ENCODE data around the gene MITF. TPM values are rescaled to one million over a fixed set of nuclear protein-coding genes. Genes with fewer than 3 reads are reported as not detected.

Gene MITF
- total RNA-seq, 4 donors from 2014 or later, result 71.1 to 139 (median 109) TPM

DNA sequence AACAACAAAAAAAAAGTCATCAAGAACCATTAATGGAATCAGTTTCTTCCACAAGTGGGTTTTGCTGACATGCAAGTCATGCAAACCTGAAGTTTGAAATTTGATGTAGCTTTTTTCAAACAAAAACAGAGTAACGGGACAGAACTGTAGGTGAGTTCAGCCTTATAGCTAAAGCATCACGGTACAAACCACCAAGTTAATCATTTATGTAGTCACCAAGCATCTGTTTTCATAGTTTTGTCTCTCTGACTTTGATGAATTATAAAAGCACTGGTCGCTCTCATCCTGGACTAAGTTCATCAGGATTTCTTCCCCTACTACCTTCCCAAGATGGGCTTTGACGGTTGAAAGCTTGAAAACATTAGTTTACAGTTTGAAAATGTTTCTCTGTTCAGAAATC lies 143.3 kb downstream of the MITF start:
- TF ChIP-seq, protein P1, sequence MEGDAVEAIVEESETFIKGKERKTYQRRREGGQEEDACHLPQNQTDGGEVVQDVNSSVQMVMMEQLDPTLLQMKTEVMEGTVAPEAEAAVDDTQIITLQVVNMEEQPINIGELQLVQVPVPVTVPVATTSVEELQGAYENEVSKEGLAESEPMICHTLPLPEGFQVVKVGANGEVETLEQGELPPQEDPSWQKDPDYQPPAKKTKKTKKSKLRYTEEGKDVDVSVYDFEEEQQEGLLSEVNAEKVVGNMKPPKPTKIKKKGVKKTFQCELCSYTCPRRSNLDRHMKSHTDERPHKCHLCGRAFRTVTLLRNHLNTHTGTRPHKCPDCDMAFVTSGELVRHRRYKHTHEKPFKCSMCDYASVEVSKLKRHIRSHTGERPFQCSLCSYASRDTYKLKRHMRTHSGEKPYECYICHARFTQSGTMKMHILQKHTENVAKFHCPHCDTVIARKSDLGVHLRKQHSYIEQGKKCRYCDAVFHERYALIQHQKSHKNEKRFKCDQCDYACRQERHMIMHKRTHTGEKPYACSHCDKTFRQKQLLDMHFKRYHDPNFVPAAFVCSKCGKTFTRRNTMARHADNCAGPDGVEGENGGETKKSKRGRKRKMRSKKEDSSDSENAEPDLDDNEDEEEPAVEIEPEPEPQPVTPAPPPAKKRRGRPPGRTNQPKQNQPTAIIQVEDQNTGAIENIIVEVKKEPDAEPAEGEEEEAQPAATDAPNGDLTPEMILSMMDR (IDR thresholded peaks at IDR 0.05 in 4 of 5, conservative IDR thresholded peaks at IDR 0.05 in 1 of 5), result no peak
- no peak for TF ChIP-seq POLR2A (IDR thresholded peaks at IDR 0.05)
- in situ Hi-C loops (cut with MboI; ENCODE audit: low sequenced_read_pairs in 4 of 4) (no loop called here), intact Hi-C loops (cut with DNase I; ENCODE audit: low total_unique reads) (no loop called here)
- DNase-seq (no peak), ATAC-seq (no peak)
- no peak overlapping the region for H3K27ac ChIP-seq
- no peak overlapping the region for H3K4me3 ChIP-seq
- no peaks in the 10 kb centered on the region for H3K9me3 ChIP-seq
- H3K36me3 ChIP-seq, result no peaks in the 10 kb centered on the region
- H3K4me1 ChIP-seq, result peaks cover 16 to 24% of the 10 kb centered on the region in 2 donors
- no peaks in the 10 kb centered on the region for H3K27me3 ChIP-seq

DNA sequence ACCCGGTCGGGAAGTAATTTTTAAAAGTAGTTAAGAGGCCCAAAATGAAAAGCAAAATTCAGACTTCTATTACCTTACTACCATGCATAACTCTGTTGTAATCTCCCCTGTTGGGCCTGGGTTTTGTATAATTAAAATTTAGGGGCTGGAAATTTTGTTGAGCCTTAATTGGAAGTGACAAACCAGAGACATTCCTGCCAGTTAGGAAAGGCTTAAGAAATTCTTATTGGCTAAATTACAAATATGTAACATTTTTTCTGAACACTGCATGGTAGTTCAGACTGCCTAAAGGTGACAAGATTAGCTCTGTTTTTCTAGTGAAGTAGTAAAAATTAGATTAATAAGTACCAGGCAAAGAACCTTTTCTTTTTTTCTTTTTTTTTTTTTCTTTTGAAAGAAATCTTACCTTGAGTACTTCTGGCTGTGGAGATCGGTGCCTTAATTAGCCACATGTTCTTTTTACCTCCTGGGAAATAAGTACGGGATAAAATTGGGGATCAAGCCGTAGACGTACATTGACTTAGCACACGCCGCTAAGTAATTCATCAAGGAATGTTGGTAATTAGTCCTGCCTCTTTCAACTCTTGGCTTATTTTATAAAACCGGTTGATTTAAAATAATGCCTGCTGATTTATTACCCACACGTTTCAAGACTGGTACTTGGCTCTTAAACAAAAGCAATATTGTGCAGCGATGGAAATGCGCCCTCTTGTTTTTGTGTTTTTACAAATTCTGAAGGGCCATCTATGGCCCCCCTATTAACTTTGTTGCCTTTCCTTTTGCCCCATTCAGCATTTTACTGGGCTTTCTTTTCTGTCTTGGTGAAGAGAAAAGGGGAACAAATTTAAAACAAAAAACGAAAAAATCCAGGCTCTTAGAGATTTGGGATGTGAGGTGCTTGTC lies 149.0 kb downstream of the MITF start:
- TF ChIP-seq, protein P1 (IDR thresholded peaks at IDR 0.05 in 4 of 5, conservative IDR thresholded peaks at IDR 0.05 in 1 of 5), result no peak
- no peak for TF ChIP-seq POLR2A (IDR thresholded peaks at IDR 0.05)
- peaks cover 20 to 24% of the 10 kb centered on the region in 2 donors for H3K4me1 ChIP-seq
- H3K9me3 ChIP-seq, result no peaks in the 10 kb centered on the region
- H3K27me3 ChIP-seq, result no peaks in the 10 kb centered on the region
- ATAC-seq (no peak), DNase-seq (no peak)
- intact Hi-C loops (cut with DNase I; ENCODE audit: low total_unique reads), result no loop called here
- H3K27ac ChIP-seq, result no peak overlapping the region
- no peaks in the 10 kb centered on the region for H3K36me3 ChIP-seq
- no peak overlapping the region for H3K4me3 ChIP-seq
- in situ Hi-C loops (cut with MboI; ENCODE audit: low sequenced_read_pairs in 4 of 4), result no loop called here

DNA sequence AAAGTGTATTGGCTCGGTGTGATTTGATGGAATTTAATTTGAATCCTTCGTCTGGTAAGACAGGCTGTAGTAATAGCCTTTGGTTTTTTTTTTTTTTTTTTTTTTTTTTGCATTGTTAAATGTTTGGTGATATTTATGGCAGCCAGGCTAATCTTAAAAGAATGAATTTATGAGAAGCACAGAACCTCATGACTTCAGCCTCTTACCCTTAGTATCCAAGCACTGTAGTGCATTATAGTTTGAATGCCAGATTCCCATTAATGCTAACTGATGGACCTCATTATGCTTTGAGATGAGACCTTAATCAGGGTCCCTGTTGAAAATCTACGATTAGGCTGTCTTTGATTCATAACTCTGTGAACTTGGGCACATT lies 149.7 kb downstream of the MITF start:
- H3K27ac ChIP-seq, result no peak overlapping the region
- TF ChIP-seq, protein P1 (IDR thresholded peaks at IDR 0.05 in 4 of 5, conservative IDR thresholded peaks at IDR 0.05 in 1 of 5), result no peak
- no peak for TF ChIP-seq POLR2A (IDR thresholded peaks at IDR 0.05)

DNA sequence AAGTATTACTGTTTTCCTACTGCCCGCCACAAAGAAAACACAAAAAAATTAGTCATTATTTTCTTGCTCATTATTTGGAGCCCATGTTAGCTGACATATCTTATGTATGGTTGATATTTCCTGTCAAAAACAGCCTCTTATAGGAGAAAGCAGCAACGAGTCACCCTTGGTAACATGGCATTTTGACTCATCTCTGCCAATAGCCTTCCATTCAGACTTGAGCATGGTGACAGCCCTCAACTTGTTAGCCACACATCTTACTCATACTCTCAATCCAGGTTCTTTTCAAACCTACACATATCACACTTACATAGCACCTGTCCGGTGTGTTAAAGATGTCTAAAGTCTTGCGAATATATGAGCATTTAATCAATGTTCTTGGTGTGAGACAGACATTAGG lies 150.8 kb downstream of the MITF start:
- peaks cover 20 to 24% of the 10 kb centered on the region in 2 donors for H3K4me1 ChIP-seq
- intact Hi-C loops (cut with DNase I; ENCODE audit: low total_unique reads) (no loop called here), in situ Hi-C loops (cut with MboI; ENCODE audit: low sequenced_read_pairs in 4 of 4) (no loop called here)
- H3K9me3 ChIP-seq, result no peaks in the 10 kb centered on the region
- no peak overlapping the region for H3K27ac ChIP-seq
- ATAC-seq (no peak), DNase-seq (no peak)
- no peaks in the 10 kb centered on the region for H3K36me3 ChIP-seq
- H3K27me3 ChIP-seq, result no peaks in the 10 kb centered on the region
- TF ChIP-seq POLR2A (IDR thresholded peaks at IDR 0.05), result no peak
- TF ChIP-seq, protein P1 (IDR thresholded peaks at IDR 0.05 in 4 of 5, conservative IDR thresholded peaks at IDR 0.05 in 1 of 5), result no peak
- no peak overlapping the region for H3K4me3 ChIP-seq

More for the DNA sequence above, 149.7 kb downstream of the MITF start:
- Histone ChIP-seq H3K36me3 (no peaks in the 10 kb centered on the region), H3K4me3 (no peak overlapping the region), H3K27me3 (no peaks in the 10 kb centered on the region), H3K4me1 (peaks cover 20 to 24% of the 10 kb centered on the region in 2 donors), H3K9me3 (no peaks in the 10 kb centered on the region)
- DNase-seq, result no peak
- intact Hi-C loops (cut with DNase I; ENCODE audit: low total_unique reads), result no loop called here
- no peak for ATAC-seq
- in situ Hi-C loops (cut with MboI; ENCODE audit: low sequenced_read_pairs in 4 of 4), result no loop called here

Data from gastrocnemius medialis (tissue), 4 donors.